ENCODE data around the gene PIP5K1C.
A peak's percentile ranks its signal among the peaks of the same experiment; 100 is the strongest.

The PIP5K1C gene

DNA sequence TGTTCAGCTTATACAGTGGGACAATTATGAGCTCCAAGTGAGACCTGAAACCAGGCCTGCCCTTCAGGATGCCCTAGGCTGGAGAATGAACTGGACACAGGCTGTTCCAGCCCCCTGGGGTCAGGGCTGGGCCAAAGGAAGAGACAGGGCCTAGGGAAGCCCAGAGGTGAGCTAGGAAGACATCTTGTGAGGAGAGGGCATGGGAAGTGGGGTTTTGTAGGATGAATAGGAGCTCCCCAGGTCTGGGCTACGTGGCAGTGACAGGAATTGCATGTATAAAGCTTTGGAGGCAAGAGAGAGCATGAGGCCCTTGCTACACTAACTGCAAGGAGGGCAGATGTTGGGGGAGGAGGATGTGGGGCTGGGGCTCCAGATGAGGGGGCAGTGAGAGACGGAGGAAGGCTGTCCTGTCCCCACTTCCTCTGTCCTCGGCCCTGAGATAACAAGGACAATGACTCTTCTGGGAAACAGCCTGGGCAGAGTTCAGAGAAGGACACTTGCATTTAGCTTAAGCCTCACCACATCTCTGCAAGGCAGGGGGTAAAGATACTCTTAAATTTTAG lies 92.1 kb downstream of the PIP5K1C start:
- DNase-seq = no peak

DNA sequence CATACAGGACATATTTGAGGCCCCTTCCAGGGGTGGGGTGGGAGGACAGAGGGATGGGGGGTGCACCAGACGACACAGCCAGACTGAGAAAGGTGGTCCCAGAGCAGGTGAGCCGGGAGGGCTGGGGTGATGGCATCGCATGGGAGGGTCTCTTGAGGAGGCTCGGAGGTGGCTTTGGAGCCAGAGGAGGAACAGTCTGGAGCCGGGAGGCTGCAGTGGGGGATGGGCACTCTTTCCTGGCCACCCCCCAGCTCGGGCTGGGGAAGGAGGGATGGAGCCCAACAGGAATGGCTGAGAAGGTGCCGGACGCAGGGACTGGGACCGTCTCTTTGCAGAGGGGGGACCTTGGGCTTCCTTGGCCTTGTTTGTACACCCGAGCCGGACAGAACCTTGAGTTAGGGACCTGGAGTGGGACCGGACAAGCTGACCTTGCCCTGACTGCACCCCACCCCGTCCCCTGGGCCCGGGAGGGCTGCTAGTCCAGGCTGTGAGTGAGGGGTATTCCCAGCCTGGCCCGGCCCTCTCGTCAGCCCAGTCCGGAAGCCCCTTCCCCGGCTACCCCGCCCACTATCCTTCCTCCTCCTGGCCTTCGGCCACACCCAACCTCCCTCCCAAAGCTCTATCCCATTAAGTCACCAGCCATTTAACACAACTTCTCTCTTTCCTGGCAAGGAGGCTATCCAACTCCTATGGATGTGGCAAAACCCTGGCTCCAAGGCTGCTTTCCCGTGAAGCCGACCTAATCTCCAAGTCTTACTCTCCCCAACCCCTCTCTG lies 92.8 kb downstream of the PIP5K1C start:
- peak; percentile 47 to 70 (median 65) for DNase-seq

DNA sequence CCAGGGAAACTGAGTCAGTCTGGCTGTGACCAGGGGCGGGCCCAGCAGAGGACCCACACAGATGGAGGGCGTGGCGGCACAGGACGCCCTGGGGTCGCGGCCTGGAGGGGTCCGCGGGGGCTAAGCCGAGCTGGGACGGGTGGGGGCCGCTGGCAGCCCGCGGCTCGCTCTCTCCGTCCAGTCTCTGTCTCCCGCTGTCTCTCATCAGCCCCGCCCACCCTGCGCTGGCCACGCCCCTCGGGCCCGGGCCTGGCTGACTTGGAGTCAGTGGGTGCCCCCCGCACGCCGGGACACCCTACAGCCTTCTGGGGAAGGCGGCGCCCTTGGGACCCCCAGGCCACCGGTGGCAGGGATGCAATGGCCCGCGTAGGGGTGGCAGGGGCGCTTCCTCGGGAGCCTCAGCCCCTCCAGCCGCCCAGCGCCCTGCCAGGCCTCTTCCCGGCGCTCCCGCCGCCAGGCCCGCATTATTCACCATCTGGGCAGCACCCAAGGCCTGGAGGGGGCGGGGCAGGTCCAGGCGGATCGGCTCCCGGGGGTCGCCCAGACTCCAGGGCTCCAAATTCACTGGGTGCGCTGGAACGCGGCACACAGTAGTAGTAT lies 93.5 kb downstream of the PIP5K1C start, which contains the start of gene TBXA2R:
Gene TBXA2R (minus strand): TSS at position 186 of the 600 bp plus-strand sequence. CDS start 6,241 bp downstream, outside the sequence.
- DNase-seq = peak; percentile 50 to 77 (median 56)

DNA sequence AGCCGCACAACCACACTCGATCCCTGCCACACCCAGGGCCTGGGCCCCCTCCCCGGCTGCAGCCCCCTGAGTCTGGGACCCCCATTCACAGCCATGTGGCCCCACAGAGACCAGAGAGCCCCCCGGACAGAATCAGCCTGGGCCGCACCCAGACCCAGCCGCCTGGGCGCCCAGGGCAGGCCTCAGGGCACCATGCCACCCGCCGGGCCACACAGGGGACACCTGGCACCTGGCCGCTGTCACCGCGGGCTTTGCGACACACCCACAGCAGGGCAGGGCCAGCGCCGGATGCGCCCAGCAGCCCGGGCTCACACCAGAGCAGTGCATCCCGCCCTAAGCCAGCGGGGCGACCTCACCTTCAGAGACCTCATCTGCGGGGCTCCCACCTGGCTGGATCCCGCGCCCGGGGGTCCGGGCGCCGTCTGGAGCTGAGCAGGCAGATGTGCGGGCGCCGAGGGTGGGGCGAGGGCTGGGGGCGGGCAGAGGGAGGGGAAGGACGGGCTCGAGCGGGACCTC lies 94.0 kb downstream of the PIP5K1C start:
- DNase-seq = no peak

DNA sequence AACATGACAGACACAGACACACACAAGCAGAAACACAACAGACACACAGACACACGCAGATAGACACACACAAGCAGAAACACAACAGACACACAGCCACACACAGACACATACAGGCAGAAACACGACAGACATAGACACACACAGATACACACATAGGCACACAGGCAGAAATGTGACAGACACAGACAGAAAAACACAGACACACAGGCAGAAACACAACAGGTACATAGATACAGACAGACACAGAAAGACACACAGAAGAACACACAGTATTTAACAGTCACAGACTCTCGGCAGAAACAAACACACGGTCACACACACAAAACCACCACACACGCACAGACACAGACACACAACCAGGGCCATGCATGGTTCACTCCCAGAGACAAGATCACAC lies 94.5 kb downstream of the PIP5K1C start:
- DNase-seq = no peak

DNA sequence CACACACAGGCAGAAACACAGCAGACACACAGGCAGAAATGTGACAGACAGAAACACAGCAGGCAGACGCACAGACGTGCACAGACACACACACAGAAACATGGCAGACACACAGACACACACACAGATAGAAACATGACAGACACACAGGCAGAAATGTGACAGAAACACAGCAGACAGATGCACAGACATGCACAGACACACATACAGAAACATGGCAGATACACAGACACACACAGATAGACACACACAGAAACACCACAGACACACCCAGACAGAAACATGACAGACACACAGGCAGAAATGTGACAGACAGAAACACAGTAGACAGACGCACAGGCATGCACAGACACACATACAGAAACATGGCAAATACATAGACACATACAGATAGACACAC lies 94.9 kb downstream of the PIP5K1C start:
- no peak for DNase-seq

DNA sequence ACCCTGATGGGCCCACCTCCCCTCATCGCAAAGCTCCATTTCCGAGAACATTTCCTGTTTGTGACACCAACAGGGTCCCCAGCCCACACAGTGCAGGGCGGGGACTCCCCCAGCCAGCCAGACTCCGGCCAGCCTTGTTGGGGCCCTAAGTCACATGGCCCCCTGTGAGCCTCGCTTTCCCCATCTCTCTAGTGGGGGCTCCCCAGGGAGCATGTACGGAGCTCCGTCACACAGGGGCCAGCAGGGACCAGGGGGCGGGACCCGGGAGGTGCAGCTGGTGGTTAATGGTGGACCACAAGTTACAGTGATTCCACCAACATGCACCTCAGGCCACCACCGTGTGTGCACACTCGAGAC lies 95.3 kb downstream of the PIP5K1C start:
- DNase-seq = peak; percentile 24 to 46 (median 32)

DNA sequence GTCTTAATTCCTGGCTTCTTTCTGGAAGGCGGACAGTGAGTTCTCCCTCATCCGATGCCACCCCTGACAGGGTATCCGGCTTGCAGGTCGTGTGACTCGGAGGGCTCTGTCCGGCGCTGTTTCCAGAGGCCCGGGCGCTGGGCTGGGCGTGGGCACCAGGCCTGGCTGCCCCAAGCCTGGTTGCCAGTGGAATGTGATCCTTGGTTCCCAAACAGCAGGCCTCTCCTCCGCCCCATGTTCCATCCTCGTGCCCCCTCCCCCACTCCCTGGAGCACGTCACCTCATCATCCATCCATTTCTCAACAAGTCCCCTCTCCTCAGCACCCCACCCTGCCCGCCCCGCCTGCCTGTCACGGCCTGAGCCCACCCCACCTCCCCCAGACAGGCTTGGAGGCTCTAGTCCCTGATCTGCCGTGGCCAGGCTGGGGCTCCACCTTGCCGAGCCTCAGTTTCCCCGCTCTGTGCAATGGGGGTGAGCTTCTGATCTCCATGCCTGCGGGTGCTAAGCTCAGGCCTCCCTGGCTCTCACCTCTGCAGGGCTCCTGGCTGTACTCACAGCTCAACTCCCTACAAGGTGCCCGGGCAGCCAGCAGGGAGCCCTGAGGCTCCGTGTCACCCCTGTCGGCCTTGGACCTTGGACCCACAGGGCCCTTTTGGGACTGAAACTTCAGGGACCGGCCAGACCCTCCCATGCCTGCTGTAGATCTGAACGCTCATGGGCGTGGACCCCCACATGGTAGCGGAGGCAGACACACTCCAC lies 95.9 kb downstream of the PIP5K1C start:
- no peak for DNase-seq

DNA sequence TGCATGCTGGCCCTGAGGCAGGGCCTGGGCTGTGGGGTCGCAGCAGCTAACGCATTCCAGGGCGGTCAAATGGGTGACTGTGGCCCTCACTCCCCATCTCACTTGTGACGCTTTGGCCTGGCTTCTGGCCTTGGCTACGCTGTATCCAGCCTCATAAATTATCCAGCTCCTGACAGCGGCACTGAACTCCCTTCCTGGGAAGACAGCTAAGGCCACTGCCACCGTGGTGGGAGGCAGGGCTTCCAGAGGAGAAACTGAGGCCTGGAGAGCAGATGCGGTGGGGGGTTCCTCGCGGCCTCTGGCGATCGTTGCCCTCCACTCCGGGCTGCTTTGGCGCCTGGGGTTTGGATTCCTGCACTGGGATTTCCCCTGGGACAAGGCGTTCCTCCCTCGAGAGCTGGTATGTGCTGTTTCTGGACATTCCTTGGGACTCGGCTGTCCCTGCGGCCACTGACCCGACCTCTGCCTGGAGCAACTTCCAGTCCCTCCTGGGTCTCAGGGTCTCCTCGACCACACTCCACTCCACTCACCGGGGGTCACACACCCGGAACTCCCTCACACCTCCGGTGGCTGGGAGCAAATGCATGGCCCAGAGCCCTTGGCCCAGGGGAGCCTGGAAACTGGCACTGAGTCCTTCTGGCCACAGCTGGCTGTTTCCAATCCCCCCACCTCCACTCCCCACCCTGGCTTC lies 97.0 kb downstream of the PIP5K1C start:
- DNase-seq = no peak

DNA sequence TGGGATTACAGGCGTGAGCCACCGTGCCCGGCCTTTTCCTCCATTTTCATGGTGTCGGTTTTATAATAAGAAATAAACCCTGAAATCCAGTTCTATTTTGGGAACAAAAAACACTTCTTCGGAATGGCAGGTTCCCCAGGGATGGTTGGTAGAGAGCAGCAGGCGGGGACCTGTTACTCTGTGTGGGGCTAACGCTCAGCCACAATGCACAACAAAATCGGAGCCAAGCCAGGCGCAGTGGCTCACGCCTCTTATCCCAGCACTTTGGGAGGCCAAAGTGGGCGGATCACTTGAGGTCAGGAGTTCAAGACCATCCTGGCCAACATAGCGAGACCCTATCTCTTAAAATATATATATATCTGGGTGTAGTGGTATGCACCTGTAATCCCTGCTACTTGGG lies 99.2 kb downstream of the PIP5K1C start:
- no peak for DNase-seq

DNA sequence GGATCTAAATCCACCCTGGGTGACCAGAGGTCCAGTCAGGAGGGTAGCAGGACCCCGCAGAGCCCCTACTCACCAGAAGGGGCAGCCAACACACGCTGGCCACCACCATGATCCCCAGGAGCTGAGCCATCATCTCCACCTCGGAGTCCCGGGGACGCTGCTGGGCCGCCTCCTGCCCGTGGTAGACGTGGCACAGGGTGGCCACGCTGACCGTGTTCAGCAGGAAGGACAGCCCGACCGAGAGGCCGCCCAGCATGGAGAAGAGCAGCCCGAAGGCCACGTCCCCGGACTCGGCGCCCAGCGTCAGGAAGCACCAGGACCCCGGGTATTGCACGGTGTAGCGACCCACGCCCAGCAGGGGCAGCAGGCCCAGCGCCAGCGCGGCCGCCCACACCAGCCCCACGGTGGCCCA lies 100.5 kb downstream of the PIP5K1C start:
- DNase-seq = no peak

DNA sequence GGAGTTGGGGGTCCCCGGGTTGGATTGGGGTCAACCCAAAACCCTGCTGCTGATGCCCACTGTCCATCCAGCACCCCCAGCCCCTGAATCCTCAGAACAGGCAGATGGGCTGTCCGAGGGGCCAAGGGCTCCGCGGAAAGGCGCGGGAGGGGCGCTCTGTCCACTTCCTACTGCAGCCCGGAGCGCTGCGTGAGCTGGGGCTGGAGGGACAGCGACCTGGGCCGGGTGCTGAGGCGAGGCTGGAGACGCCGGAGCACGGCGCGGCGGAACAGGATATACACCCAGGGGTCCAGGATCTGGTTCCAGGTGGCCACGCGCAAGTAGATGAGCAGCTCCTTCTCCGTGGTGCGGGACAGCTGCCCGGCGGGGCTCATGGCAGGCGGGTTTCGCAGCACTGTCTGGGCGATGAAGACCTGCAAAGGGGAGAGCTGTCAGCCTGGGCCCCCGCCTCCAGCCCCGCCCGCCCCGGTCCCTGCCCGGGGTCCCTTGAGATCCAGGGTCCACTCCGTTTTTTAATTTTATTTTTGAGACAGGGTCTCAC lies 104.7 kb downstream of the PIP5K1C start:
- DNase-seq = no peak

DNA sequence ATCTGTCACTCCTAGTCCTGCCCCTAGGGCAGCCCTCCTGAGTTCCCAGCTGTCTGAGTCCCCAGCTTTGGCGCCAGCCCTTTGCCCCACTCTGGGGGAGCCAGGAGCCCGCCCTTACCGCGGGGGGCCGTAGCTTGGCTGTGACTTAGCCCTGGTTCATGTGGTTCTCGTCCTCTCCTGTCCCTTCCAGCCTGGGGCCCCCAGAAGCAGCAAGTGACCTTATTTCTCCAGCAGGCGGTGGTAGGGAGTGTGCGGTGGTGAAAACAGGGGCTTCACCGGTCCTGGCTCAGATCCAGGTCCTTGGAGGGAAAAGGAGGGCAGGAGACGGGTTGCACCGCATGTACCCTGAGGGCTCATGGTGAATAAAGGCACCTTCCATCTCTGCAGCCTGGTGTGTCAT lies 107.1 kb downstream of the PIP5K1C start:
- DNase-seq = no peak

DNA sequence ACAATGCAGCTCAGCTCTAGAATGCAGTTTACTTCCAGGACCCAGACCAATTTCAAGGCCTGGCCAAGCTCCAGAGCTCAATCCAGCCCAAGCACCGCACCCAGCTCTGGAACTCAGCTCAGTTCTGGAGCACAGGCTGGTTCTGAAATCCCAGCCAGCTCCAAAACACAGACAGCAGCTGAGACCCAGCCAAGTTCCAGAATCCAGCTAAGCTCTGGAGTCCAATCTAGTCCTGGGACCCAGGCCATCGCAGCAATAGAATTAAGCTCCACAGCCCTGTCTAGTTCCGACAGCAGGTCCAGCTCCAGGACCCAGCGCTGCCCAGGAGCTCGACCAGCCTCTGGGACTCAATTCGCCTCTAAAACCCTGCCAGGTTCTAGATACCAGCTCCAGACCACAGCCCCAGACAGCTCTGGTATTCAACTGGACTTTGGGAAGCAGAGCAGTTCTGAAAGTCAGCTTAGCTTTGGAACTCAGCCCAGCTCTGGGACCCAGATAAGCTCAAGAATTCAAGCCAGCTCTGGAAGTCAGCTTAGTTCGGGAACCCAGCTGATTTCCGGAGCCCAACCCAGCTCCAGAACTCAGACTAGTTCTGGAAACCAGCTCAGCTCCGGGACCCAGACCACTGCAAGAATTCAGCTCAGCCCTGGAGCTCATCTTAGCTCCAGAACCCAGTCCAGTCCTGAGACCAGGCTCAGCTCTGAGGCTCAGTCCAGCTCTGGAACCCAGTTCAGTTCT lies 108.2 kb downstream of the PIP5K1C start:
- no peak for DNase-seq

DNA sequence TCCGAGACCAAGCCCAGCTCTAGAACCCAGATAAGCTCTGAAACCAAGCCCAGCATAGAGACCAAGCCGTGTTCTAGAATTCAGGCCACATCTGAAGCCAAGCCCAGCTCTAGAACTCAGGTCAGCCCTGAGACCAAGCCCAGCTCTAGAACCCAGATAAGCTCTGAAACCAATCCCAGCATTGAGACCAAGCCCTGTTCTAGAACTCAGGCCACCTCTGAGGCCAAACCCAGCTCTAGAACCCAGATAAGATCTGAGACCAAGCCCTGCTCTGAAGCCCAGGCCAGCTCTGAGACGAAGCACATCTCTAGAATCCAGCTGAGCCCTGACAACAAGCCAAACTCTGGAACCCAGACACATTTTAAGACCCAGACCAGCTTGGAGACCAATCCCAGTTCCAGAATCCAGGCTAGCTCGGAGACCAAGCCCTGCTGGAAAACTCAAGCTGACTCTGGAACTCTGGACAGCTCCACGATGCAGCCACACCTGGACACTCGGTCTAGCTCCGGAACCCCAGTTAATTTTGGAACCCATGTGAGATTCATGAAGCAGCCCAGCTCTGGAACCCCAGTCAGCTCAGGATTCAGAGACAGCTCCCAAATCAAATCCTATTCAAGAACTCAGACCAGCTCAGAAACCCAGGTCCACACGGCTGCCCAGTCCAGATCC lies 109.1 kb downstream of the PIP5K1C start:
- DNase-seq = no peak

DNA sequence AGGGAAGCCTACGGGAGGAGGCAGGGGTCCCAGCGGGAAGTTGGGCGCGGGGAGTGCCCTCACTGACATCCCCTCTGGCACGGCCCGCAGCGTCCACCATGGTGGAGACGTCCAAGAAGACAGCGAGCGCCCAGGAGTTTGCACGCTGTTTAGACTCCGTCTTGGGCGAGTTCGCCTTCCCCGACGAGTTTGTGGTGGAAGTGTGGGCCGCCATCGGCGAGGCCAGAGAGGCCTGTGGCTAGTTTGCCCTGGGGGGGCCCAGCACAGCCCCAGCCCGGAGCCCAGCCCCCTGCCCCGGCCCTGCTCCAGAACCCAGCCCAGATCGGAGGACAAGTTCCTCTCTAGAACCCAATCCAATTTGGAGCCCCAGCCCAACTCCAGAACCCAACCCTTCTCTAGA lies 110.3 kb downstream of the PIP5K1C start:
- DNase-seq = no peak

DNA sequence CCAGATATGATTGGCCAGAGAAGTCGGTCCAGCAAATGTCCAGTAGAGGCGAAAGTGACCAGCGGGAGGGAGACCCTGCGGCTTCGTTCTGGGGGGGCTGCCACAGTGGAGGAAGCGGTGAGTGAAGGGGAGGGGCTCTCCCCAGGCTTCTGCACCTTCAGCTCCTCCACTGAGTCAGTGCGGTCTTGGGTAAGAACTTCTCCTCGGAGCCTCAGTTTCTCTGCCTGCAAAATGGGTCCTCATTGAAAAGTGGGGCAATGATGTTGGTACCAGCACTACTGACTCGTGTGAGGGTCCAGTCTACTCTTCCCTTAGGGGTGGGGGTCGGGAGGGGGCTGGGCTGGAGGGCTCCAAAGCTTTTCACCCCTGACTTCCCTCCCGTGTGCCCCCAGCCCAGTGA lies 110.8 kb downstream of the PIP5K1C start:
- no peak for DNase-seq

DNA sequence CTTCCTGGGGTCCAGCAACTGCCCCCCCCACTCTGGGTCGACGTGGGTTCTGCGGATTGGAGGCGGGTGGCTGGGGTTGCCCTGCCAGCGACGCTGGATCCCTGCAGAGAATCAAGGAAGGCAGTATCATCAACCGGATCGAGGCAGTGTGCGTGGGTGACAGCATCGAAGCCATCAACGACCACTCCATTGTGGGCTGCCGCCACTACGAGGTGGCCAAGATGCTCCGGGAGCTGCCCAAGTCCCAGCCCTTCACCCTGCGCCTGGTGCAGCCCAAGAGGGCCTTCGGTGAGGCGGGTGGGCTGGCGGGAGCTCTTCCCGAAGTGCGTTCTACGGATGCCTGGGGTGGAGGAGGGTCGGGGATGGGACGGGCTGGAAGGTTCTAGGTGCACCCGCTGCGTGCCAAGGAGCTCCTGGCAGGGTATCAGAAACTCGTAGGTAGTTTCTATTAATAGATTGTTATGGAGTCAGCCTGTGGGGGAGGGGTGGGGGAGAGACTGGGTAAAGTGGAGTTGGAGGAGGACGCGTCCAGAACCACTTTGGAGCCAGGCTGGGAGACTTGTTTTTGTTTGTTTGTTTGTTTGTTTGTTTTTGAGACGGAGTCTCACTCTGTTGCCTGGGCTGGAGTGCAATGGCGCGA lies 113.4 kb downstream of the PIP5K1C start:
- DNase-seq = no peak

DNA sequence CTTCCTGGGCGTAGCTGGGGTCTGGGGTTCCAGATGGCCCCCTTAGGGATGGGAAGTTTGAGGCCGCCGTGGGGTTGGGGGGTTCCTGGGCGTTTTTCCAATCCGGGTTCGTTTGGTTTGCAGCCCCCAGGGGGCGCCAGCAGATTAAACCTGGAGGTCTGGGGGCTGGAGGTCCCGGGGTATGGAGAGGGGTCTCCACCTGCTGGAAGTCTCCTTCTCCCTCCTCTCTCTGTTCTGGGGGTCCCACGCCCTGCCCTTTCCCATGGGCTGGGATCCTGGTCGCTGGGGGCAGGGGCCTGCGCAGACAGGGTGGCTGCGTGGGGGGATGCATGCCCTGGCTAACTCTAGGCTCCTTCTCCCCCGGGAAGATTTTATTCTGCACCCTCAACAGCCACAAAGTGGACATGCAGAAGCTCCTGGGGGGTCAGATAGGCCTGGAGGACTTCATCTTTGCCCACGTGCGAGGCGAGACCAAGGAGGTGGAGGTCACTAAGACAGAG lies 114.1 kb downstream of the PIP5K1C start:
- peak; percentile 37 to 68 (median 46) for DNase-seq
